Effector memory CD4-positive, alpha-beta T cell (primary cell): ENCODE data around the gene SUGCT.
"Not testable (repeated sequence)": the region's sequence is repeated elsewhere in the genome, so short reads cannot be mapped to it uniquely, and the experiment has no call there.

Experiments used
- DNase-seq, 3 donors: peaks; one replicate each; pipeline ENCODE4 v3.0.0-alpha.2; 2020
- H3K27ac ChIP-seq: 2 replicates; pipeline ENCODE4 v1.7.0; 2013; ENCODE audit warnings: mild to moderate bottlenecking, low read length, moderate library complexity; ENCODE audit not compliant: insufficient read depth, poor library complexity, severe bottlenecking
- H3K27me3 ChIP-seq: replicated peaks from 2 replicates; pipeline ENCODE4 v1.7.0; 2013; ENCODE audit warnings: mild to moderate bottlenecking, low read length; ENCODE audit not compliant: insufficient read depth, control insufficient read depth, poor library complexity, severe bottlenecking
- H3K36me3 ChIP-seq: 2 replicates; pipeline ENCODE4 v1.7.0; 2013; ENCODE audit warnings: mild to moderate bottlenecking, low read length, moderate library complexity; ENCODE audit not compliant: control insufficient read depth, insufficient read depth
- H3K4me1 ChIP-seq: 2 replicates; pipeline ENCODE4 v1.7.0; 2013; ENCODE audit warnings: low read length, mild to moderate bottlenecking; ENCODE audit not compliant: control insufficient read depth, insufficient read depth, poor library complexity, severe bottlenecking
- H3K4me3 ChIP-seq: 2 replicates; pipeline ENCODE4 v1.7.0; 2013; ENCODE audit warnings: low read length, low read depth, mild to moderate bottlenecking; ENCODE audit not compliant: insufficient read depth, poor library complexity, severe bottlenecking
- H3K9me3 ChIP-seq: 2 replicates; pipeline ENCODE4 v1.7.0; 2013; ENCODE audit warnings: mild to moderate bottlenecking, low read length, moderate library complexity; ENCODE audit not compliant: control insufficient read depth

Gene SUGCT

DNA sequence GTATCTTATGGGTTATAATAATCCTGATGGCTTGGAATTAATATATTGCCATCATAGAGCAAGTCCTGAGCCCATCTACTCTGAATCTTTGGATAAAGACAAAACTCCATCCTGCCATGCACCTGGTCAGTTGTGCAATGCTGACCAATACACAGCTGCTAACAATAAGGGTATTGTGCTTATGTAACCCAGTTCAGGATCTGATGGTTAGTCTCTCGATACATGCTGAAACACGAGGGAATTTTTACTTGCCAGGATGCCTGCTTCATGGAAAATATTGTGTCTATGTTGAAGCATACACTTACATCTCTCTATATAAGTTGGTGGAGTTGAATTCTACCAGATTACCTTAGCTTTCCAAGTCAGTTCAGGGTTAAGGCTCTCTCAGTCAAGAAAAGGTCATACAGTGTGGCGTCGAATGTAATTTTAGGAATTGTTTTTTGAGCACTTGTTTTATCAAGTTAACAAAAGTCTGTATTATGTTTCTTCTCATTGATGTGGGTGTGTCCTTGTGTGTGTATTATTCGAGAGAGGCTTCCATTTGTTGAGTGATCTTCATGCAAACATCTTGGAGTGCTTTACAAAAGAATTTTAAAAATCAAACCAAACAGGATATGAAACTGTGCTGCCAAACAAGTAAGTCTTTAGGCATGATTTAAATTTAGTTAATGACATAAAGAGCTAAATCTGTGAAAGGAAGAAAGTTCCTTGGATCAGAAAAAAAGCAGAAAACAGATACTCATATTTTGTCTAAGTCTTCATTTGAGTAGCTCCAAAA is 449.1 kb downstream of the SUGCT start:
- no peaks in the 10 kb centered on the region for H3K4me1 ChIP-seq
- H3K9me3 ChIP-seq: no peaks in the 10 kb centered on the region
- no peaks in the 10 kb centered on the region for H3K36me3 ChIP-seq
- DNase-seq: no peak
- no peak overlapping the region for H3K27ac ChIP-seq
- no peak overlapping the region for H3K4me3 ChIP-seq
- no peaks in the 10 kb centered on the region for H3K27me3 ChIP-seq

GRCh38 chr7:40584667-40585433 is 450.0 kb downstream of the SUGCT start:
- no peaks in the 10 kb centered on the region for H3K27me3 ChIP-seq
- H3K4me3 ChIP-seq: no peak overlapping the region
- no peak for DNase-seq
- no peaks in the 10 kb centered on the region for H3K4me1 ChIP-seq
- no peaks in the 10 kb centered on the region for H3K9me3 ChIP-seq
- H3K36me3 ChIP-seq: no peaks in the 10 kb centered on the region
- H3K27ac ChIP-seq: no peak overlapping the region

- Histone ChIP-seq H3K4me1 (no peaks in the 10 kb centered on the region), H3K4me3 (no peak overlapping the region), H3K27me3 (no peaks in the 10 kb centered on the region), H3K9me3 (no peaks in the 10 kb centered on the region), H3K27ac (no peak overlapping the region), H3K36me3 (no peaks in the 10 kb centered on the region)
- no peak for DNase-seq
Measured at GRCh38 chr7:40586197-40586596, 451.4 kb downstream of the SUGCT start.

DNA sequence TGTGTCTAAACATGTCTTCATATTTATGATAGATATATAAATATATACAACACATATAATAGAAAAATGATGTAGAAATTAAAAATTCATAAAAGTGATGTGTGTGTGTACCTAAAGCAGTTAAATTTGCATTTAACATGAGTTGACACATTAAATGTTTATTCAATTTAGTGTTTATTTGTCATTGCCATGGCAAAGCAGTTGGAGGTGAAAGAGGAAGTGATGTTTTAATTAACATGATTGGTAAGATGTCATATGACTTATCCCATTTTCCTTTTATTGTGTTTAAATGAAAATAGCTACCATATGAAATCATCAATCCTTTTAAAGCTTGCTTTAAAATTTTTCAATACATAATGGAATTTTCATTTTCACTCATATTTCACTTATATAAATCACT is 452.6 kb downstream of the SUGCT start:
- DNase-seq: no peak
- H3K4me3 ChIP-seq: no peak overlapping the region
- no peaks in the 10 kb centered on the region for H3K4me1 ChIP-seq
- H3K27me3 ChIP-seq: no peaks in the 10 kb centered on the region
- no peak overlapping the region for H3K27ac ChIP-seq
- no peaks in the 10 kb centered on the region for H3K9me3 ChIP-seq
- H3K36me3 ChIP-seq: no peaks in the 10 kb centered on the region

DNA sequence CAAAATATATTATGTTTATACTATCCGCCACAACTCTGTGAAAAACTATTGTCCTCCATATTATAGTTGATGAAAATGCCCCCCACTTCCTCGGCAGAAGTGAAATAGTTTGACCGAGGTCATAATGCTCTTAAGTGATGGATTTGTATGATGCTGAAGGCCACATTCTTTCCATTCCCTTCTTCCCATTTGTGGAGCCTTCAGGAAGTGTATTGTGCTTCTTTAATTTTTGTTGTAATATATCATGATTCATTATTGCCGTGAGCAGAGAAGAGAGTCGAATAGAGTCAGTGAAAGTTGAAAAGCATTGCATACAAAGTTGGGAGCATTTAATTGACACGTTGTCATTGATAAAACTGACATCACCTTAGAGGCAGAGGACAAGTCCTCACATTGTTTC is 460.3 kb downstream of the SUGCT start:
- Histone ChIP-seq H3K9me3 (no peaks in the 10 kb centered on the region), H3K27ac (no peak overlapping the region), H3K27me3 (no peaks in the 10 kb centered on the region), H3K4me1 (no peaks in the 10 kb centered on the region), H3K4me3 (no peak overlapping the region), H3K36me3 (no peaks in the 10 kb centered on the region)
- no peak for DNase-seq

DNA sequence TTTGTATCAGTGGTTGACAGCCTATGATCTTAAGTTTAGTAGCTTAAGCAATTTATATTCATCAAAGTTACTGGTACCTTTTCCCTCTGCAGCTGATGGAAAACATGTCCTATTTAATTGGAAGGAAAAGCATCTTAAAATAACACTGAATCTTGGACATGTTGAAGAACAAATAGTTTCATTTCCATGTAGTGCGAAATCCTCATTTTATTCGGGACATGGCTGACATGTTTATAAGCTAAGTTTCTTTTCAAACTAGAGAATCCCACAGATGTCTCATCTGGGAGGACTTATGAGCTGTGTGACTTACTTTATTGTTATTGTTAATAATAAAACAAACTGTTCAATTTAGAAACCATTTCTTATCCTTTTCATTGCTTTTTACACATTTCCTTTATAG is 461.0 kb downstream of the SUGCT start:
- Histone ChIP-seq H3K36me3 (no peaks in the 10 kb centered on the region), H3K27me3 (no peaks in the 10 kb centered on the region), H3K4me3 (no peak overlapping the region), H3K9me3 (no peaks in the 10 kb centered on the region), H3K4me1 (no peaks in the 10 kb centered on the region), H3K27ac (no peak overlapping the region)
- DNase-seq: no peak

DNA sequence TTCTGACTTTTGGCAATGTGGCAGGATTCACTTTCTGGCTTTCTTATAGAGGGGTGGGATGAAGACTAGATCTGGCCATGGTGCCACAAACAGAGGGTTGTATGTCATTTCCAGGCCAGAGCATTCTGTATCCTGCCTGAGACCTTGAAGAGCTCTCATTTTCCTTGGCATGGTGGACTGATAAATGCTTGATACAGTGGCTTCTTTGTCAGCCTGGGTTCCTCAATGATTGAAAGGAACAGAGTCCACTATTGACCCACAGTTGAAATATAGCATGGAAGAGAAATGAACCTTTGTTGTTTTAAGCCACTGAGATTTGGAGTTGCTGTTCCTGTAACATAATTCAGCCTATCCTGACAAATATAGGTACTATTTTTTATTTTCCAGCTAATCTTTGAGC is 462.7 kb downstream of the SUGCT start:
- Histone ChIP-seq H3K27ac (no peak overlapping the region), H3K9me3 (no peaks in the 10 kb centered on the region), H3K4me1 (no peaks in the 10 kb centered on the region)

DNA sequence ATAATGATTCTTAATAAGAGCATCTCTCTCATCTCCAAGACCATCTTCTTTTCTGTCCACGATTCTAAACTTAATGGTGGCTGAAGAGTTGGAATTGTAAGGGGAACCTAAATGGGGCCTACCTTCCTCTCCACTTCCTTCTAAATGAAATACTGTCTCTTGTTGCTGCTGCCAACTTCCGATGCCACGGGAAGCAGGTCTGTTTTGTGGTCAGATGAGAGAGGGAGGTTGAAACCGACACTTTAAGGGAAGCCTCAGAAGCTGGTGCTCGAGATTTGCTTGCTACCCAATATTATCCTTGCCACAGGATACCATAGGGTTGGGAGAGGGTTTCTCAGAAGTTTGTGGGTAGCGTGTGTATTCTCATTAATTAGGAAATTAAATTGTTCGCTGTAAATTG is 464.1 kb downstream of the SUGCT start:
- Histone ChIP-seq H3K27me3 (no peaks in the 10 kb centered on the region), H3K27ac (no peak overlapping the region), H3K36me3 (no peaks in the 10 kb centered on the region), H3K4me1 (no peaks in the 10 kb centered on the region), H3K9me3 (no peaks in the 10 kb centered on the region), H3K4me3 (no peak overlapping the region)
- no peak for DNase-seq

More for the DNA sequence above, 462.7 kb downstream of the SUGCT start:
- Histone ChIP-seq H3K36me3 (no peaks in the 10 kb centered on the region), H3K27me3 (no peaks in the 10 kb centered on the region), H3K4me3 (no peak overlapping the region)
- DNase-seq: no peak

DNA sequence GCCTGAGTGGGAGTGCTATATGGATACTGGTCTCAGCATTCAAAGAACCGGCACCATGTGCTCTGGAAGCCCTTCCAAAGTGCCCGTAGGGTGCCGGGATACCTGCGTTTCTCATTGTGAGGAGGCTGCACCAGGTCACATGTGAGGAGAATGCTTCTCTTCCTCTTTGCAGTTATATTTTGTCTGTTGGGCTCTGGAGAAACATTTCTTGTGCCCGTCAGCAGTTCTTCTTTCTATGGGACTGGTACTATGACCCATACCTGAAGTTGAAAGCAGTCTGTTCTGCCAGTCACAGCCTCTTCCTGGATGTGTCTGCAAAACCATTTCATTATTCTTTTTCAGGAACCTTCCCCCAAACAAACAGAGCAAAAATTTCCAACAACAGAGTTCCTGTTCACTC is 465.0 kb downstream of the SUGCT start:
- no peak overlapping the region for H3K4me3 ChIP-seq
- no peaks in the 10 kb centered on the region for H3K4me1 ChIP-seq
- DNase-seq: no peak
- no peaks in the 10 kb centered on the region for H3K27me3 ChIP-seq
- H3K9me3 ChIP-seq: no peaks in the 10 kb centered on the region
- H3K27ac ChIP-seq: no peak overlapping the region
- no peaks in the 10 kb centered on the region for H3K36me3 ChIP-seq

GRCh38 chr7:40602351-40602750 is 467.5 kb downstream of the SUGCT start:
- not testable (repeated sequence) for H3K4me1 ChIP-seq, H3K27ac ChIP-seq, DNase-seq, H3K27me3 ChIP-seq, H3K4me3 ChIP-seq, H3K9me3 ChIP-seq, H3K36me3 ChIP-seq
